Medulla oblongata (tissue), 1 donor: Measurements from ENCODE around the gene CENATAC.
"Not testable (repeated sequence)": the region's sequence is repeated elsewhere in the genome, so short reads cannot be mapped to it uniquely, and the experiment has no call there.

ENCODE experiments used
- DNase-seq: peaks from one replicate; pipeline ENCODE4 v3.0.0-alpha.2; 2015; ENCODE audit errors: extremely low spot score

The CENATAC gene, protein sequence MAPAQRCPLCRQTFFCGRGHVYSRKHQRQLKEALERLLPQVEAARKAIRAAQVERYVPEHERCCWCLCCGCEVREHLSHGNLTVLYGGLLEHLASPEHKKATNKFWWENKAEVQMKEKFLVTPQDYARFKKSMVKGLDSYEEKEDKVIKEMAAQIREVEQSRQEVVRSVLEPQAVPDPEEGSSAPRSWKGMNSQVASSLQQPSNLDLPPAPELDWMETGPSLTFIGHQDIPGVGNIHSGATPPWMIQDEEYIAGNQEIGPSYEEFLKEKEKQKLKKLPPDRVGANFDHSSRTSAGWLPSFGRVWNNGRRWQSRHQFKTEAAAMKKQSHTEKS

DNA sequence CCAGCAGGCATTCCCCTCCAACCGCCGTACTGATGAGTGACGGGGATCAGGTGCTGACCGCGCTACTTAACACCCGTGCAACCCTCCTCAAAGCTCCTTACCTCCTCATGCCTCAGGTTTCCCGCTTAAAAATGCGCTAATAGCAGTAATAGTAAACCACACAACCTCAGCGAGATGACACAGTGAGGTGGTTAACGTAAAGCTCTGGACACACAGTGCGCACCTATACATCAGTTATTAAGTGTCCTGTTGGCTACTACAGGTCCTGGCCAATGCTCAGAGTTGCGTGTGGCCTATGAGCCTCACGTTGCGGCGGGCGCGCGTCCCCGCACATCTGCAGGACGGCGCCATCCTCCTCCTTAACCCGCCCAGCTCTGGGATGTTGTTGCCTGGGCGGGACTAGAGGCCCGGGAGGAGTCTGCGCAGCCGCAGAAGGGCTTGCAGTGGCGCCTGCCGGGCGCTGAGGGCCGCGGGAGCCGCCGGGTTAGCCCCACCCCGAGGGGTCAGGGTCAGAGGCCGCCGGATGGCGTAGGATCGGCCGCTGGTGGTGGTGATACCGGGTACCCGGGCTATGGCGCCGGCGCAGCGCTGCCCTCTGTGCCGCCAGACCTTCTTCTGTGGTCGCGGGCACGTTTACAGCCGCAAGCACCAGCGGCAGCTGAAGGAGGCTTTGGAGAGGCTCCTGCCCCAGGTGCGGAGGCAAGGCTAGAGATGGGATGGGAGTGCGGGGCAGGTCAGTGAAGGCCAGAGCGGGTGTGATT, at the start of gene CENATAC:
TSS of gene CENATAC (plus strand) at position 512 of the 761 bp plus-strand sequence. CDS start at position 572, 60 bp downstream.
- peak; percentile 98 for DNase-seq

DNA sequence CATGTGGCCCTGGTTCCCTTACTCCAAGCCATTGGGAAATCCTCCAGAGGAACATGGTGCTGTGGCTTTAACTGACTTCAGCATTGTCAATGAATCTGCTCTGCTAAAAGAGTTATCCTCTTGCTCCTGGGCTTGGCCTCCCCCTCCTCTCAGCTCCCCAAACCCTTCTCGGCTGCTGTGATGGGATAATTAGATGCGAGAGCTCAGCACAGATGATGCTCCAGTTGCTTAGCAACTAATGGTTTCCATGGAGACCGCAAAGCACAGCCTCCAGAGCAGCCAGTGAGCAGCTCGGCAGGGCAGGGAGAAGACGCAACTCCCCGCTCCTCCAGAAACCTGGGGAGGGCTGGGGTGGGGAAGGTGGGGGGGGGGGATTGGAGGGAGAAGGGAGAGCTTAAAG, 44.7 kb upstream of the CENATAC start:
- peak; percentile 82 for DNase-seq

DNA sequence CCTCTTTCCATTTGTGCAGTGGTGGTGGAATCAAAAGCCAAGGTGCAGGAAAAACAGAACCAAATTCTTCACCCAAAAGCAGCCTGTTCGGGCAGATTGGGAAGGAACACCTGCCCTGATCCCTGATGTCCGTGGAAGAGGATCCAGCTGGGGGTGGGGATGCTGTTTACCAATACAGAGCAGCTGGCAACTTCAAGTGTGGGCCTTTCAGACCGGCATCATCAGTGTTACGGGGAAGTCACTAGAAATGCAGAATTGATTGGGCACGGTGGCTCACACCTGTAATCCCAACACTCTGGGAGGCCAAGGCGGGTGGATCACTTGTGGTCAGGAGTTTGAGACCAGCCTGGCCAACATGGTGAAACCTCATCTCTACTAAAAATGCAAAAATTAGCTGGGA, 44.0 kb upstream of the CENATAC start:
- DNase-seq, result not testable (repeated sequence)

DNA sequence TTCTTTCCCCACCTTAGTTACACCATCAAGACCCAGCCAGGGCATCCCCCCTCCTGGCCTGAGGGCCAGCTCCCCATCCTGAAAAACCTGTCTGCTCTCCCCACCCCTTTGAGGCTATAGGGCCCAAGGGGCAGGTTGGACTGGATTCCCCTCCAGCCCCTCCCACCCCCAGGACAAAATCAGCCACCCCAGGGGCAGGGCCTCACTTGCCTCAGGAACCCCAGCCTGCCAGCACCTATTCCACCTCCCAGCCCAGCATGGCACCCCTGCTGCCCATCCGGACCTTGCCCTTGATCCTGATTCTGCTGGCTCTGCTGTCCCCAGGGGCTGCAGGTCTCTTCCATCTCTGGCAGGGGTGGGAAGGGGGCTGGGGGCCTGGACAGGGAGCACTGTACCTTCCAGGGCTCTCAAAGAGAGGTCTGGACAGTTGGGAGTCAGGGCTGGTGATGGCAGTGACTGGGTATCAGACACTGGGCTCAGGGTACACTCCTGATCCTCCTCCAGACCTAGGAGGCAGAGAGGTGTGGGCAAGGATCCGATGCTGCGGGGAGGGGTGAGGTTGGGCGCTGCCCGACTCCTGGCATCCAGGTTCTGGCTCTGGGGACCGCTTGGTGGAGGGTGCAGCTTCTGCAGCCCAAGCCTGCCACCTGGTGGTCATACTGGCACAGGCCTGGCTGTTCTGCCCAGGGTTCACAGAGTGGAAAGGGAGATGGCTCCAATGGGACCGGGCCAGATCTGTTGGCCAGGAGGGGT, 41.7 kb upstream of the CENATAC start, which contains the start of gene UPK2:
TSS of gene UPK2 (plus strand) at position 205 of the 753 bp plus-strand sequence. CDS start at position 258, 53 bp downstream.
- DNase-seq, result peak; percentile 88

DNA sequence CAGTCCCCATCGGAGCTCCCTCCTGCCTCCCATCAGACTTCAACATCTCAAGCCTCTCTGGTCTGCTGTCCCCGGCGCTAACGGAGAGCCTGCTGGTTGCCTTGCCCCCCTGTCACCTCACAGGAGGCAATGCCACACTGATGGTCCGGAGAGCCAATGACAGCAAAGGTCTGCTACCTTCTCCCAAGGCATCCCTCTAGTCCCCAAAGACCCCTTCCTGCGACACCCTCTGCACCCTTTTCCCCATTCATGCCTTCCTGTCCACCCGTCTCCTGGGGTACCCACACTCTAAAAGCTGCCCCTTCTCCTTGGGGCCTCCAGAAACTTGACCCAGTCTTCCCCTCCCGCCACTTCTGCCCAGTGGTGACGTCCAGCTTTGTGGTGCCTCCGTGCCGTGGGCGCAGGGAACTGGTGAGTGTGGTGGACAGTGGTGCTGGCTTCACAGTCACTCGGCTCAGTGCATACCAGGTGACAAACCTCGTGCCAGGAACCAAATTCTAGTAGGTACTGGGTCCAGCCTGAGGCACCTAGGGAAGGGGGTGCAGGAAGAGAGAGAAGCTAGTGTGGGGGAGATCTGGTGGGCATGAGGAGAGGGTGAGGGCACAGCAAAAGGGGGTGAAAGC, 41.0 kb upstream of the CENATAC start:
- no peak for DNase-seq

DNA sequence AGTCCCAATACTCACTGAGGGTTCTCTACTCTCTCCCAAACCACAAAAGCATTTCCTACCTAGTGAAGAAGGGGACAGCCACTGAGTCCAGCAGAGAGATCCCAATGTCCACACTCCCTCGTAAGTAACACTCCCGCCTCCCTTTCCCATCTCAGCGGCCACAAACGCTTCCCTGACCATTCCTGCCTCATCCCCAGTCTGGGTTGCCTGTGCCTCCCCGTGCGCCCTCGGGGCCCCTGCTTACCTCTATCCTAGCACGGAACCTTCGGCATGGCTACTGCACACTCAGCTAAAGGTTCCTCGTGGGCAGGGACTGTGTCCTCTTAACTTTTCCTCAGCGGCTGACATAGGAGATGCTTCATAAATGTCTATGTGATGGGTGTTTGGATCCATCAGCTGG, 40.4 kb upstream of the CENATAC start:
- DNase-seq, result no peak

DNA sequence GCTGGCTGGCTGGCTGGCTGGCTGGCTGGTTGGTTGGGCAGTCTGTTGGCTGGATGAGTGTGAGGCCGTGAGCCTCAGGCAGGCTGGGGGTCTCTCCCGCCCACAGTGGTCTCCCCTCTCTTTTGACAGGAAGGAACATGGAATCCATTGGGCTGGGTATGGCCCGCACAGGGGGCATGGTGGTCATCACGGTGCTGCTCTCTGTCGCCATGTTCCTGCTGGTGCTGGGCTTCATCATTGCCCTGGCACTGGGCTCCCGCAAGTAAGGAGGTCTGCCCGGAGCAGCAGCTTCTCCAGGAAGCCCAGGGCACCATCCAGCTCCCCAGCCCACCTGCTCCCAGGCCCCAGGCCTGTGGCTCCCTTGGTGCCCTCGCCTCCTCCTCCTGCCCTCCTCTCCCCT, 40.0 kb upstream of the CENATAC start:
- DNase-seq, result no peak

DNA sequence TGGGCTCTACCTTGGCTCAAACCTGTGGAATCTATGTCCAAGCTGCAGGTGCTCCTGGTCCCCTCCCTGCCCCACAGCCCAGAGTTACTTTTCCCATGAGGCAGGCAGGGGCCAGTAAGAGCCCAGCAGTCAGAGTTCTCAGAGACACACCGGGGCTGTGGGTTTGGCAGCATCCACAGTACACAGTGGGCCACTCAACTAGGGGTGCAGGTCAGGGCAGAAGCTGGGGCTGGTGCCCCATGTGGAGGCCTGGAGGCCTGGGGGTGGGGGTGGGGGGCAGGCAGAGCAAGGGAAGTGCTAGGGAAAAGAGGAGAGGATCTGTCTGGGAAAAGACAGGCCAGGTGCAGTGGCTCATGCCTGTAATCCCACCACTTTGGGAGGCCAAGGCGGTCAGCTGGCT, 39.4 kb upstream of the CENATAC start:
- no peak for DNase-seq

DNA sequence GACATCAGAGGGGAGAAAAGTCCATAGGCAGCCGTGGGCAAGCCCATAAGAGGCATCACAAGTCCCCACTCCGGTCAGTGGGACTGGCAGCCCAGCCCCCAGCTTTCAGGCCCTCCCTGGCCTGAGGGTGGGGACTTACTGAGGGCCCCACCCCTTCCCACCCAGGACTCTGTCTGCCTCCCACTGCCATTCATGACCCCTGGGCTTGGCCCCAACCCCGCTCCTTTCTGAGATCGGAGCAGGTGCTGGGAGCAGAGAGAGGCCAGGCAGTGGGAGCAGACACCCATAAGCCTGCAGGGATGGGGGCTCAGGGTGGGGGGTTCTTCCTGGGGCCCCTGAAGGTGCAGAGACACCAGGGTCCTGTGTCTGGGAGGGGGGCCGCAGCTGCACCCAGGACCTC, 36.7 kb upstream of the CENATAC start:
- no peak for DNase-seq

DNA sequence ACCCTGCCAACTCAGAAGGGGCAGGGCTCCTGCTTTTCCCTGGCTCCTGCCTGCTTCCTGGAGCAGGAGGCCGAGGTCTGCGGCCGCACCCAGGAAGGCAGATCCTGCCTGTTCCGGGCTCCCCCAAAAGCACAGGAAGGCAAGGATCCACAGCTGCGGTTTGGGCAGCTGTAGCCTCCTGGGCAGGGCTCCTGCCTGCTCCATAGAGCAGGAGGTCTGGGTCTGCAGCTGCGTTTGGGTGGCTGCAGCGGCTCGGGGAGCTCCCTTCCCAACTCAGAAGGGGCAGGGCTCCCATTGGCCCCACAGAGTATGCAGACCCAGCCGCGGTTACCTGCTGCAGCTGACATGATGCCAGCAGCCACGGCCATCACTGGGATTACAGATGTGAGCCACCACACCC, 36.3 kb upstream of the CENATAC start:
- no peak for DNase-seq

DNA sequence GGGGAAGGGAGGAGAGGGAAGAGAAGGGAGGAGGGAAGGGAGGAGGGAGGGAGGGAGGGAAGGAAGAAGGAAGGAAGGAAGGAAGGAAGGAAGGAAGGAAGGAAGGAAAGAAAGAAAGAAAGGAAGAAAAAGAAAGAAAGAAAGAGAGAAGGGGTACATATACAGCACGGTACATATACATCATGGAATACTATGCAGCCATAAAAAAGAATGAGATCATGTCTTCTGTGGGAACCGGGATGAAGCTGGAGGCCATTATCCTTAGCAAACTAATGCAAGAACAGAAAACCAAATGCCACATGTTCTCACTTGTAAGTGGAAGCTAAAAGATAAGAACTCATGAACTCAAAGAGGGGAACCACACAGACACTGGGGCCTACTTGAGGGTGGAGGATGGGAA, 28.4 kb upstream of the CENATAC start:
- not testable (repeated sequence) for DNase-seq

DNA sequence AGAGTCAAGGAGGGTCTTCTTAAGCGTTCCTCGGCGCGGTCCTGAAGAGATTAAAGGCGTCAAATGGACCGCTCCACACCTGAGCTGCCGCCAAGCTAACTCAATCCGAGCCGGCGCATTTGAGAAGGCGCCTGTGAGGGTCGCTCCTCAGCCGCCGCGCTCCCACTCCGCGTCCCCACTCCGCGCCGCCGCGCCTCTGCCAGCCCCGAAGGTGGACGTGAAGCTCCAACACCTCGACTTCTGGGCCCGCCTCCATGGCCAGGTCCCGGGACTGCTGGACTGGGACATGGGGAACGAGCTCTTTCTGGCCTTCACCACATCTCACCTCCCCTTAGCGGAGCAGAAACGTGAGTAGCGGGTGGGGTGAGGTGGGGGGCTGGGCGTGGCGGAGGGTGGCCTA, 26.3 kb upstream of the CENATAC start, which contains the start of gene FOXR1:
TSS of gene FOXR1 (plus strand) at position 116 of the 400 bp plus-strand sequence. CDS start at position 287, 171 bp downstream.
- DNase-seq, result no peak

DNA sequence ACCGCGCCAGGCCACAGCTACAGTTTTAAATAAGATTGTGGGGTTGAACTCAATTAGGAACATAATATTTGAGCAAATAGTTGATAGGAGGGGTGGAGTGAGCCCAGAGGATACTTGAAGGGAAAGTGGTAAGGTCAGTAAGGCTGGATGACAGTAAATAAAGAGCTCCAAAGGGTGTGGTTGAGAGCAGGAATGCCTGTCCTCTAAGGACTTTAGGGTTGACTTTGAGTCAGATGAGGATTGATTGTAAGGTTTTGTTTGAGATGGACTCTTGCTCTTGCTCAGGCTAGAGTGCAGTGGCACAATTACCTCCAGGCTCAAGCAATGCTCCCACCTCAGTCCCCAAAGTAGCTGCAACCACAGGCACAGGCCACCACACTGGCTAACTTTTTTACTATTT, 24.0 kb upstream of the CENATAC start:
- no peak for DNase-seq

DNA sequence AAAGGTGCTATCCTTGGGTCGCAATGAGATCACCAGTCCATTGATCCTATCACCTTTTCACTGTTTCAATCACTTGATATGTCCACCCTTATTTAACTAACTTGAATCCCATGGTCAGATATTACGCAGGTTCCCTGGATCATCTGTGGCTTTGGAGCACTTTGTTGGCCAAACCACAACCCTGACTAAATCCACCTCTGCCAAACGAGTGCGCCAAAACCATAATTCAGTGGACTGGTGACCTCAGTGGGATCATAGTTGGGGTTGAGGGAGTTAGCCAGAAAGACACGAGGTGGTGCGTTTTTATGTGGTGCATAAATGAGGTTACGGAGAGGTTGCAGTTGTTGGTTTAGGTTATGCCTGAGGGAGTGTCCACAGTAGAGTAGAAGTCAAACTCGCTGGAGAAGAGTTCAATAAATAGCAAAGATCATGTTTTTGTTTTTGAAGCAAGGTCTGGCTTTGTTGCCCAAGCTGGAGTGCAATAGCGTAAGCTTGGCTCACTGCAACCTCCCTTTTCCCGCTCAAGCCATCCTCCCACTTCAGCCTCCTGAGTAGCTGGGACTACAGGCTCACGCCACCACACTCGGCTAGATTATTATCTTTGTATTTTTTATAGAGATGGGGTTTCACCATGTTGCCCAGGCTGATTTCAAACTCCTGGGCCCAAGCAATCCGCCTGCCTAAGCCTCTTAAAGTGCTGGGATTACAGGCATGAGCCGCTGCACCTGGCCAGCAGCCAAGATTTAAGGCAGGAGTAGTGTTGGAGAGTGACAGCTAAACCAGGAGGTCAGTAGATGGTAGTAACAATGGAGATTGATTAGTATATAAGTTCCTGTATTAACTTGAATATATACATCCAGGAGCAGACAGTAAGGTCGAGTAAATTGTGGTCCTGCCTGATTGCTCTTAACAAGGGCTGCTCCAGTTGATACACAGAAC, 21.9 kb upstream of the CENATAC start:
- no peak for DNase-seq

DNA sequence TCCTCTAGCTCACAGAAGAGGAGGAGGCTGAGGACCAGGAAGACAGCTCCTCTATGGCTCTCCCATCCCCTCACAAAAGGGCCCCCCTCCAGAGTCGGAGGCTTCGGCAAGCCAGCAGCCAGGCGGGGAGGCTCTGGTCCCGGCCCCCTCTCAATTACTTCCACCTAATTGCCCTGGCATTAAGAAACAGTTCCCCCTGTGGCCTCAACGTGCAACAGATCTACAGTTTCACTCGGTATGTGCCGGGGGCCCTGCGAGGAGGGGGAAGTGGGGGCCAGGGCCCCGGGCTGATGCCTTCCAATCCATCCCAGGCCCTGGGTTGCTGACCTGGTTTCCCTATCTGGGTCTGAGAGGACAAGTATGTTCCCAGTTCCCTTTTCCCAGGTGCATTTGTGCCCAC, 18.5 kb upstream of the CENATAC start:
- no peak for DNase-seq

DNA sequence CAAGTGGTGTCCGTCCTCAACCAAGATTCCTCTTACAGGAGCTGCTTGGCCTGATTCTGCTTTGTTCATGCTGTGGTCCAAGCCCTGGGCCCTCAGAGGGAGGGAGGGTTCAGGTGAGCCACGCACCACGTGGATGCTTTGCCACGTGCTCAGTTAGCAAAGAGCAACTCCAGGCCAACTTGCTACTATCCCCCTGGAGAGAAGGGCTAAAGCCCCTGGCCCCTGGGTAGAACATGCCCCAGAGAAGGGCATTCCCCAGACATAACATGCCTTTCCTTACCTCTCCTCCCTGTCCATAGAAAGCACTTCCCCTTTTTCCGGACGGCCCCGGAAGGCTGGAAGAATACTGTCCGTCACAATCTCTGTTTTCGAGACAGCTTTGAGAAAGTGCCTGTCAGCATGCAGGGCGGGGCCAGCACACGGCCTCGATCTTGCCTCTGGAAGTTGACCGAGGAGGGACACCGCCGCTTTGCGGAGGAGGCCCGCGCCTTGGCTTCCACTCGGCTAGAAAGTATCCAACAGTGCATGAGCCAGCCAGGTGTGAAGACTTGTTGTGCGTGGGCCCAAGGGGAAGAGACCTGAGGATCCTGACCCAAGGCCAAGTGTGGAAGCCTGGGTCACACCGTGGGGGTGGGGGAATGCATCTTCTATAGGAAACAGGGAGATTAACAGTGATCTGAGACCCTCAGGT, 17.6 kb upstream of the CENATAC start:
- DNase-seq, result peak; percentile 58

DNA sequence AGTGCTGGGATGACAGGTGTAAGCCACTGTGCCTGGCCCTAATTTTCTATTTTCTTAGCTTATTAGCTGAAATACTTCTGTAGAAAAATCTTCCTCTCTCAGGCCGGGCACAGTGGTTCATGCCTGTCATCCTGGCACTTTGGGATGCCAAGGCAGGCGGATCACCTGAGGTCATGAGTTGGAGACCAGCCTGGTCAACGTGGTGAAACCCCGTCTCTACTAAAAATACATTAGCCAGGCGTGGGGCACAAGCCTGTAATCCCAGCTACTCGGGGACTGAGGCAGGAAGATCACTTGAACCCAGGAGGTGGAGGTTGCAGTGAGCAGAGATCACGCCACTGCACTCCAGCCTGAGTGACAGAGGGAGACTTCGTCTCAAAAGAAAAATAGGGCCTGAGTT, 13.6 kb upstream of the CENATAC start:
- DNase-seq, result not testable (repeated sequence)

DNA sequence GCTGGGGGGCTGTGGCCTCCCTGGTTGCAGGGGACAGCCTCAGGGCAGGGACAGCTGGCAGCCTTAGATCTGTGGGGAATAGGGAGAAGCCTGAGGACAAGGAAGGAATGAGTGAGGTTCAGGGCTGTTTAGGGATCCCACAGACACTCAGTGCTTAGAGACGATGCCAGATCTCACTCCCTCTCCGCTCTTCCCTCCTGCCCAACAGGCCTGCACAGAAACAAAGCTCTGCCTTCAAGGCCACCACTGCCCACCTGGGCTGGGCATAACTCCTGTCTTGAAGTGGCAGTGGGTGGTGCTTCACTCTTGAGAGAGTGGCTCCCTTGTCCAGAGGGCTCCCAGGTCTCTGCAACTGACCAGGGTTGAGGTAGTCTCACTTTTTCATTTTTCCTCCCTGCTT, 13.1 kb upstream of the CENATAC start:
- no peak for DNase-seq

DNA sequence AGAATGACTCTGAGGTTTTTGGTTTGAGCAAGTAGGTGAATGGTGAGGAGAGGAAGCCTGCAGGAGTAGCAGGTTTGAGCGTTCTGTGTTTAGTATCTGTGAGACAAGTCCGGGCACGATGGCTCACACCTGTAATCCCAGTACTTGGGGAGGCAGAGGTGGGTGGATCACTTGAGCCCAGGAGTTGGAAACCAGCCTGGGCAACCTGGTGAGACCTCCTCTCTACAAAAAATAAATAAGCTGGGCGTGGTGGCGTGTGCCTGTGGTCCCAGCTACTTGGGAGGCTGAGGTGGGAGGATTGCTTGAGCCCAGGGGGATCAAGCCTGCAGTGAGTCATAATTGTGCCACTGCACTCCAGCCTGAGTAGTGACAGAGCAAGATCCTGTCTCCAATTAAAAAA, 9.7 kb upstream of the CENATAC start:
- no peak for DNase-seq

DNA sequence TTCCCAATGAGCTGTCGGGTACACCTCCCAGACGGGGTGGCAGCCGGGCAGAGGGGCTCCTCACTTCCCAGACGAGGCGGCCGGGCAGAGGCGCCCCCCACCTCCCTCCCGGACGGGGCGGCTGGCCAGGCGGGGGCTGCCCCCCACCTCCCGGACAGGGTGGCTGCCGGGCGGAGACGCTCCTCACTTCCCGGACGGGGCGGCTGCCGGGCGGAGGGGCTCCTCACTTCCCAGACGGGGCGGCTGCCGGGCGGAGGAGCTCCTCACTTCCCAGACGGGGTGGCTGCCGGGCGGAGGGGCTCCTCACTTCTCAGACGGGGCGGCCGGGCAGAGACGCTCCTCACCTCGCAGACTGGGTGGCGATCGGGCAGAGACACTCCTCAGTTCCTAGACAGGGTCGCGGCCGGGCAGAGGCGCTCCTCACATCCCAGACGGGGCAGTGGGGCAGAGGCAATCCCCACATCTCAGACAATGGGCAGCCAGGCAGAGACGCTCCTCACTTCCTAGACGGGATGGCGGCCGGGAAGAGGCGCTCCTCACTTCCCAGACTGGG, 6.4 kb upstream of the CENATAC start:
- not testable (repeated sequence) for DNase-seq
